ENCODE measurements around the gene MRPL21. TPM values are rescaled to one million over a fixed set of nuclear protein-coding genes. Genes with fewer than 3 reads are reported as not detected.

The MRPL21 gene
- total RNA-seq, 1 experiment from 2014 or later: 82.3 TPM

DNA sequence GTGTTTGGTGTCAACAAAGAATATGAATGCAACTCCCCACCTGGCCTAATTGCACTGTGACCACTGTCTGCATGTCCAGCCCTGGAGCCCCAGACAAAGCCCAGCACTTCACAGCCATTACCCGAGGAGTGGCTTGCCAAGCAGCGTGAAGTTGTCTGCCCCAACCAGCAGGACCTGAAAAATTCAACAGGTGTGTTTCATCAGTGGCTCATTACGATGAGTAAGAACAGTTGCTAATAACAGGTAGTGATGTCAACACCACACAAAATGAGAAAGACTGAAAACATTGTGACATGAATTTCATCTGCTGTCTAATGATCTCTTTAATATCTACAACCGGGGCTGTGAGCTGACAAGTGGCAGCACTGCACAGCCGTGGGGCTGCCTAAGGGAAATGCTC is 10.3 kb downstream of the MRPL21 start:
- POLR2A ChIA-PET: no interaction called here
- H3K9me3 Mint-ChIP-seq: no peaks in the 10 kb centered on the region
- H3K4me3 Mint-ChIP-seq: no peak overlapping the region
- CTCF ChIA-PET: no interaction called here
- no peak for DNase-seq (ENCODE audit: low spot score)
- H3K36me3 Mint-ChIP-seq: peaks cover 46% of the 10 kb centered on the region
- TF ChIP-seq PRRX2 (CRISPR knock-in tag; IDR thresholded peaks at IDR 0.05): no peak
- no peak for TF ChIP-seq ZNF671 (CRISPR knock-in tag; IDR thresholded peaks at IDR 0.05)
- TF ChIP-seq, protein P1, sequence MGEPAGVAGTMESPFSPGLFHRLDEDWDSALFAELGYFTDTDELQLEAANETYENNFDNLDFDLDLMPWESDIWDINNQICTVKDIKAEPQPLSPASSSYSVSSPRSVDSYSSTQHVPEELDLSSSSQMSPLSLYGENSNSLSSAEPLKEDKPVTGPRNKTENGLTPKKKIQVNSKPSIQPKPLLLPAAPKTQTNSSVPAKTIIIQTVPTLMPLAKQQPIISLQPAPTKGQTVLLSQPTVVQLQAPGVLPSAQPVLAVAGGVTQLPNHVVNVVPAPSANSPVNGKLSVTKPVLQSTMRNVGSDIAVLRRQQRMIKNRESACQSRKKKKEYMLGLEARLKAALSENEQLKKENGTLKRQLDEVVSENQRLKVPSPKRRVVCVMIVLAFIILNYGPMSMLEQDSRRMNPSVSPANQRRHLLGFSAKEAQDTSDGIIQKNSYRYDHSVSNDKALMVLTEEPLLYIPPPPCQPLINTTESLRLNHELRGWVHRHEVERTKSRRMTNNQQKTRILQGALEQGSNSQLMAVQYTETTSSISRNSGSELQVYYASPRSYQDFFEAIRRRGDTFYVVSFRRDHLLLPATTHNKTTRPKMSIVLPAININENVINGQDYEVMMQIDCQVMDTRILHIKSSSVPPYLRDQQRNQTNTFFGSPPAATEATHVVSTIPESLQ (CRISPR knock-in tag; IDR thresholded peaks at IDR 0.05): no peak
- TF ChIP-seq ZNF416 (CRISPR knock-in tag; IDR thresholded peaks at IDR 0.05): no peak
- TF ChIP-seq, protein P2, sequence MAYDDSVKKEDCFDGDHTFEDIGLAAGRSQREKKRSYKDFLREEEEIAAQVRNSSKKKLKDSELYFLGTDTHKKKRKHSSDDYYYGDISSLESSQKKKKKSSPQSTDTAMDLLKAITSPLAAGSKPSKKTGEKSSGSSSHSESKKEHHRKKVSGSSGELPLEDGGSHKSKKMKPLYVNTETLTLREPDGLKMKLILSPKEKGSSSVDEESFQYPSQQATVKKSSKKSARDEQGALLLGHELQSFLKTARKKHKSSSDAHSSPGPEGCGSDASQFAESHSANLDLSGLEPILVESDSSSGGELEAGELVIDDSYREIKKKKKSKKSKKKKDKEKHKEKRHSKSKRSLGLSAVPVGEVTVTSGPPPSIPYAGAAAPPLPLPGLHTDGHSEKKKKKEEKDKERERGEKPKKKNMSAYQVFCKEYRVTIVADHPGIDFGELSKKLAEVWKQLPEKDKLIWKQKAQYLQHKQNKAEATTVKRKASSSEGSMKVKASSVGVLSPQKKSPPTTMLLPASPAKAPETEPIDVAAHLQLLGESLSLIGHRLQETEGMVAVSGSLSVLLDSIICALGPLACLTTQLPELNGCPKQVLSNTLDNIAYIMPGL (CRISPR knock-in tag; IDR thresholded peaks at IDR 0.05): no peak
- TF ChIP-seq, protein P3, sequence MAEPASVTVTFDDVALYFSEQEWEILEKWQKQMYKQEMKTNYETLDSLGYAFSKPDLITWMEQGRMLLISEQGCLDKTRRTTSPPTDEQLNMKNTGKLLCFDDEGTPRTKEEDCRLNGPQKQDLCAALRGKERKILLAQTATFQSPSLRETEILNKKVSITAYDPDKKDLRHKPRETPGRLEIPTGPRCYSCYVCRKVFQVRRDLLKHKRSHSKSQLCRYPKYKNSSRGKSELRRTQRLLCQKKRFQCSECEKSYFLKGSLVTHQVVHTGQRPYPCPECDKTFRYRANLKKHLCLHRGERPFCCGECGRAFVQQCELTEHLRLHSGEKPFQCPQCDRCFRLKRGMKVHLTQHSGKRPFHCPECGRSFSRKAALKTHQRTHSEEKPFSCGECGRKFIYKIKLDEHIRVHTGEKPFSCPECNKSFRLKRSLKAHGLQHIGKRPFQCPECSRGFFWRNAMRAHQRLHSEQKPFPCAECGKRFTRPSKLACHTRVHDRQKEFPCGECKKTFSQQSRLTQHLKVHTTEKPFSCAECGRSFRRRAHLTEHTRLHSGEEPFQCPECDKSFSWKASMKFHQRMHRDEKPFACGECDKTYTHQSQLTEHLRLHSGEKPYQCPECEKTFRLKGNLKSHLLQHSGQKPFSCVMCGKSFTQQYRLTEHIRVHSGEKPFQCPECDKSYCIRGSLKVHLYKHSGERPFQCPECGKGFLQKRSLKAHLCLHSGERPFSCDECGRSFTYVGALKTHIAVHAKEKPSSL (CRISPR knock-in tag; conservative IDR thresholded peaks at IDR 0.05): no peak
- no peak for TF ChIP-seq TCF7 (CRISPR knock-in tag; IDR thresholded peaks at IDR 0.05; ENCODE audit: low read depth)
- TF ChIP-seq, protein P4, sequence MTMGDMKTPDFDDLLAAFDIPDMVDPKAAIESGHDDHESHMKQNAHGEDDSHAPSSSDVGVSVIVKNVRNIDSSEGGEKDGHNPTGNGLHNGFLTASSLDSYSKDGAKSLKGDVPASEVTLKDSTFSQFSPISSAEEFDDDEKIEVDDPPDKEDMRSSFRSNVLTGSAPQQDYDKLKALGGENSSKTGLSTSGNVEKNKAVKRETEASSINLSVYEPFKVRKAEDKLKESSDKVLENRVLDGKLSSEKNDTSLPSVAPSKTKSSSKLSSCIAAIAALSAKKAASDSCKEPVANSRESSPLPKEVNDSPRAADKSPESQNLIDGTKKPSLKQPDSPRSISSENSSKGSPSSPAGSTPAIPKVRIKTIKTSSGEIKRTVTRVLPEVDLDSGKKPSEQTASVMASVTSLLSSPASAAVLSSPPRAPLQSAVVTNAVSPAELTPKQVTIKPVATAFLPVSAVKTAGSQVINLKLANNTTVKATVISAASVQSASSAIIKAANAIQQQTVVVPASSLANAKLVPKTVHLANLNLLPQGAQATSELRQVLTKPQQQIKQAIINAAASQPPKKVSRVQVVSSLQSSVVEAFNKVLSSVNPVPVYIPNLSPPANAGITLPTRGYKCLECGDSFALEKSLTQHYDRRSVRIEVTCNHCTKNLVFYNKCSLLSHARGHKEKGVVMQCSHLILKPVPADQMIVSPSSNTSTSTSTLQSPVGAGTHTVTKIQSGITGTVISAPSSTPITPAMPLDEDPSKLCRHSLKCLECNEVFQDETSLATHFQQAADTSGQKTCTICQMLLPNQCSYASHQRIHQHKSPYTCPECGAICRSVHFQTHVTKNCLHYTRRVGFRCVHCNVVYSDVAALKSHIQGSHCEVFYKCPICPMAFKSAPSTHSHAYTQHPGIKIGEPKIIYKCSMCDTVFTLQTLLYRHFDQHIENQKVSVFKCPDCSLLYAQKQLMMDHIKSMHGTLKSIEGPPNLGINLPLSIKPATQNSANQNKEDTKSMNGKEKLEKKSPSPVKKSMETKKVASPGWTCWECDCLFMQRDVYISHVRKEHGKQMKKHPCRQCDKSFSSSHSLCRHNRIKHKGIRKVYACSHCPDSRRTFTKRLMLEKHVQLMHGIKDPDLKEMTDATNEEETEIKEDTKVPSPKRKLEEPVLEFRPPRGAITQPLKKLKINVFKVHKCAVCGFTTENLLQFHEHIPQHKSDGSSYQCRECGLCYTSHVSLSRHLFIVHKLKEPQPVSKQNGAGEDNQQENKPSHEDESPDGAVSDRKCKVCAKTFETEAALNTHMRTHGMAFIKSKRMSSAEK (CRISPR knock-in tag; IDR thresholded peaks at IDR 0.05; ENCODE audit: borderline replicate concordance): no peak
- TF ChIP-seq ZNF121 (CRISPR knock-in tag; IDR thresholded peaks at IDR 0.05): no peak
- TF ChIP-seq RELA (CRISPR knock-in tag; IDR thresholded peaks at IDR 0.05; ENCODE audit: borderline replicate concordance): no peak
- no peaks in the 10 kb centered on the region for H3K27me3 Mint-ChIP-seq (ENCODE audit: low read depth)
- no peak for ATAC-seq
- peaks cover 5% of the 10 kb centered on the region for H3K4me1 Mint-ChIP-seq
- no peak overlapping the region for H3K27ac Mint-ChIP-seq

DNA sequence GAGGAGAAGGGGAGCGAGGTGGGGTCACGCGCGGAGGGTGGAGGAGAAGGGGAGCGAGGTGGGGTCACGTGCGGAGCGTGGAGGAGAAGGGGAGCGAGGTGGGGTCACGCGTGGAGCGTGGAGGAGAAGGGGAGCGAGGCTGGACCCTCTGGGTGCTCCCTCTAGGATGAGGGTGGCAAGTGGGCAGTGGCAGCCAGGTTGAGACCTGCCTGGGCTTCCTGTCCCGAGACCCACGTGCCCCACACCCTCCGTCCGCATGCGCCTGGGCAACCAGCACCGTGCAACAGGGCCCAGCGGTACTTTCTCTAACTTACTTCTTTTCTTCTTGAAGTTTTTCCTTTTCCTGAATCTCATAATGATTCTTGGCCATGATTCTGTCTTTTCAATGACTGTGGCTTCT is 11.1 kb downstream of the MRPL21 start:
- H3K36me3 Mint-ChIP-seq: peaks cover 39% of the 10 kb centered on the region
- TF ChIP-seq FOXK1 (CRISPR knock-in tag; IDR thresholded peaks at IDR 0.05) (no peak), GABPB1 (CRISPR knock-in tag; IDR thresholded peaks at IDR 0.05) (no peak), NFYB (CRISPR knock-in tag; conservative IDR thresholded peaks at IDR 0.05; ENCODE audit: low read depth) (no peak), ZNF232 (CRISPR knock-in tag; IDR thresholded peaks at IDR 0.05) (no peak), NFE2L1 (CRISPR knock-in tag; IDR thresholded peaks at IDR 0.05) (no peak), TP53 (CRISPR knock-in tag; IDR thresholded peaks at IDR 0.05) (no peak), JUN (CRISPR knock-in tag; IDR thresholded peaks at IDR 0.05) (no peak), SP1 (CRISPR knock-in tag; conservative IDR thresholded peaks at IDR 0.05) (no peak)
- TF ChIP-seq, protein P5, sequence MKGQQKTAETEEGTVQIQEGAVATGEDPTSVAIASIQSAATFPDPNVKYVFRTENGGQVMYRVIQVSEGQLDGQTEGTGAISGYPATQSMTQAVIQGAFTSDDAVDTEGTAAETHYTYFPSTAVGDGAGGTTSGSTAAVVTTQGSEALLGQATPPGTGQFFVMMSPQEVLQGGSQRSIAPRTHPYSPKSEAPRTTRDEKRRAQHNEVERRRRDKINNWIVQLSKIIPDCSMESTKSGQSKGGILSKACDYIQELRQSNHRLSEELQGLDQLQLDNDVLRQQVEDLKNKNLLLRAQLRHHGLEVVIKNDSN (CRISPR knock-in tag; IDR thresholded peaks at IDR 0.05): no peak
- TF ChIP-seq, protein P6, sequence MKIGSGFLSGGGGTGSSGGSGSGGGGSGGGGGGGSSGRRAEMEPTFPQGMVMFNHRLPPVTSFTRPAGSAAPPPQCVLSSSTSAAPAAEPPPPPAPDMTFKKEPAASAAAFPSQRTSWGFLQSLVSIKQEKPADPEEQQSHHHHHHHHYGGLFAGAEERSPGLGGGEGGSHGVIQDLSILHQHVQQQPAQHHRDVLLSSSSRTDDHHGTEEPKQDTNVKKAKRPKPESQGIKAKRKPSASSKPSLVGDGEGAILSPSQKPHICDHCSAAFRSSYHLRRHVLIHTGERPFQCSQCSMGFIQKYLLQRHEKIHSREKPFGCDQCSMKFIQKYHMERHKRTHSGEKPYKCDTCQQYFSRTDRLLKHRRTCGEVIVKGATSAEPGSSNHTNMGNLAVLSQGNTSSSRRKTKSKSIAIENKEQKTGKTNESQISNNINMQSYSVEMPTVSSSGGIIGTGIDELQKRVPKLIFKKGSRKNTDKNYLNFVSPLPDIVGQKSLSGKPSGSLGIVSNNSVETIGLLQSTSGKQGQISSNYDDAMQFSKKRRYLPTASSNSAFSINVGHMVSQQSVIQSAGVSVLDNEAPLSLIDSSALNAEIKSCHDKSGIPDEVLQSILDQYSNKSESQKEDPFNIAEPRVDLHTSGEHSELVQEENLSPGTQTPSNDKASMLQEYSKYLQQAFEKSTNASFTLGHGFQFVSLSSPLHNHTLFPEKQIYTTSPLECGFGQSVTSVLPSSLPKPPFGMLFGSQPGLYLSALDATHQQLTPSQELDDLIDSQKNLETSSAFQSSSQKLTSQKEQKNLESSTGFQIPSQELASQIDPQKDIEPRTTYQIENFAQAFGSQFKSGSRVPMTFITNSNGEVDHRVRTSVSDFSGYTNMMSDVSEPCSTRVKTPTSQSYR (CRISPR knock-in tag; IDR thresholded peaks at IDR 0.05): no peak
- TF ChIP-seq, protein P7, sequence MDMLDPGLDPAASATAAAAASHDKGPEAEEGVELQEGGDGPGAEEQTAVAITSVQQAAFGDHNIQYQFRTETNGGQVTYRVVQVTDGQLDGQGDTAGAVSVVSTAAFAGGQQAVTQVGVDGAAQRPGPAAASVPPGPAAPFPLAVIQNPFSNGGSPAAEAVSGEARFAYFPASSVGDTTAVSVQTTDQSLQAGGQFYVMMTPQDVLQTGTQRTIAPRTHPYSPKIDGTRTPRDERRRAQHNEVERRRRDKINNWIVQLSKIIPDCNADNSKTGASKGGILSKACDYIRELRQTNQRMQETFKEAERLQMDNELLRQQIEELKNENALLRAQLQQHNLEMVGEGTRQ (CRISPR knock-in tag; IDR thresholded peaks at IDR 0.05): no peak

More for the DNA sequence above, 11.1 kb downstream of the MRPL21 start:
- POLR2A ChIA-PET: no interaction called here
- no peaks in the 10 kb centered on the region for H3K27me3 Mint-ChIP-seq (ENCODE audit: low read depth)
- DNase-seq (ENCODE audit: low spot score) (no peak), ATAC-seq (no peak)
- H3K4me3 Mint-ChIP-seq: no peak overlapping the region
- H3K4me1 Mint-ChIP-seq: peaks cover 5% of the 10 kb centered on the region
- H3K9me3 Mint-ChIP-seq: no peaks in the 10 kb centered on the region
- H3K27ac Mint-ChIP-seq: no peak overlapping the region
- CTCF ChIA-PET: no interaction called here
